Omental fat pad (tissue), 4 donors: ENCODE data around the gene AURKAIP1. TPM values are rescaled to one million over a fixed set of nuclear protein-coding genes. Genes with fewer than 3 reads are reported as not detected.

ENCODE experiments used
- ATAC-seq: fragments of 150-250 bp; one replicate; pipeline ENCODE4 v1.9.1; 2016; ENCODE audit warnings: mild to moderate bottlenecking, moderate library complexity; ENCODE audit not compliant: low FRiP score
- DNase-seq: peaks from one replicate; pipeline ENCODE4 v3.0.0-alpha.2; 2019; ENCODE audit warnings: low spot score
- CTCF ChIP-seq, 3 donors: fragments of 450-650 bp; IDR thresholded peaks; one replicate each; pipeline ENCODE4 v1.5.1; 2016 to 2017; ENCODE audit warnings: antibody characterized with exemption in 3 of 3, mild to moderate bottlenecking in 3 of 3, moderate library complexity in 2 of 3
- total RNA-seq, 4 donors: library from RNA; depleted of rRNA; stranded (reverse); fragments of >200 nt; gene quantifications; one replicate each; pipeline ENCODE4 v1.1.0, GENCODE V29; 2016

The AURKAIP1 gene
- total RNA-seq, 4 donors from 2014 or later, result 96.3 to 115 (median 105) TPM

- ATAC-seq, result no peak
- TF ChIP-seq CTCF (IDR thresholded peaks at IDR 0.05), result no peak
These were observed 18.1 kb downstream of the AURKAIP1 start for GRCh38 chr1:1356796-1357401.

GRCh38 chr1:1356166-1356795 lies 18.7 kb downstream of the AURKAIP1 start:
- DNase-seq (no peak), ATAC-seq (no peak)
- TF ChIP-seq CTCF (IDR thresholded peaks at IDR 0.05), result no peak

More at GRCh38 chr1:1356796-1357401, 18.1 kb downstream of the AURKAIP1 start:
- DNase-seq, result no peak

DNA sequence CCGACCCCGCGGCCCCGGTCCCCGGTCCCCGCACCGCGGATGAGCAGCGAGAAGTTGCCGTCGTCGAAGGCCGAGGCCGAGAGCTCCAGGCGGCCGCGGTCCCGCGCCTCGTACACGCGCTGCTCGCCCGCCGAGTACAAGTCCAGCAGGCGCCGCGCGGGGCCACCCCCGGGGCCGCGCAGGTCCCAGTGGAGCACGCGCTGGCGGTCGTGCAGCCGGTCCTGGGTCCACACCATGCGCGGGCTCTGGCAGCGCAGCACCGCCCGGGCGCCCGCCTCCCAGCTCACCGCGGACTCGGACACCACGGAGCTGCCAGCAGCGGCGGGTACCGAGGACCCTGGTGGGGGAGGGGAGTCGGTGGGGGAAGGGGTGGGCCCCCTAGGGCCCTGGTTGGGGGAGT lies 19.6 kb downstream of the AURKAIP1 start:
- no peak for DNase-seq
- no peak for TF ChIP-seq CTCF (IDR thresholded peaks at IDR 0.05)
- no peak for ATAC-seq

GRCh38 chr1:1354271-1355247 lies 20.4 kb downstream of the AURKAIP1 start:
- ATAC-seq (no peak), DNase-seq (no peak)
- TF ChIP-seq CTCF (IDR thresholded peaks at IDR 0.05), result no peak

GRCh38 chr1:1353389-1354151 lies 21.4 kb downstream of the AURKAIP1 start:
- DNase-seq (no peak), ATAC-seq (no peak)
- no peak for TF ChIP-seq CTCF (IDR thresholded peaks at IDR 0.05)

DNA sequence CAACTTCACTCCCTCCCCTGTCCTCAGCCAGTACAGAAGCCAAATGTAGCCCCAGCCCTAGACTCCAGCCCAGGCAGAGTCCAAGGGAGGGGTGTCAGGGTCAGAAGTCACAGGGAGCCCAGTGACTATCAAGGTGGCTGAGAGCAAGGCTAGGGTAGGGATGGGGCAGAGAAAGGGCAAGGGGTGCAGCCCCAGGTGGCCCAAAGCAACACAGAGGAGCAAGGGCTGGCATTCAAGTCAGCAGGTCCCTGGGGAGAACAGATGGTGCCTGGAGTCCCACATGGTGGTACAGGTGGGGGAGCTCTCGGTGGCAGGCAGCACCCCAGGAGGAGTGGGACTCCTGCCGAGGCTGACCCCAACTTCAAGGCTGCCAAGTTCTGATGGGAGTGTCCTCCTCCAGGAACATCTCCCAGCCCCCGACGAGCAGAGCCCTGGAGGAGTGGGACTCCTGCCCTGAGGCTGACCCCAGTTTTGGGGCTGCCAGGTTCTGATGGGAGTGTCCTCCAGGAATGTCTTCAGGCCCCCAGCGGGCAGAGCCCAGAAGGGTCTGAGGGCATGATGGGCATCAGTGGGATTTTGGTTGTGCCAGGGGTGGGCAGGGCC lies 22.1 kb downstream of the AURKAIP1 start:
- TF ChIP-seq CTCF (IDR thresholded peaks at IDR 0.05), result no peak
- no peak for ATAC-seq
- no peak for DNase-seq
